Measurements from ENCODE around the gene TNFAIP3.

GRCh38 chr6:137820425-137820824, 46.6 kb upstream of the TNFAIP3 start:
- no peak for TF ChIP-seq PKNOX1 (IDR thresholded peaks at IDR 0.05)
- no peak for TF ChIP-seq ARNT (IDR thresholded peaks at IDR 0.05)
- no peak for TF ChIP-seq ELF4 (IDR thresholded peaks at IDR 0.05)
- no peak for TF ChIP-seq HDGF (IDR thresholded peaks at IDR 0.05; ENCODE audit: borderline replicate concordance)
- no peak for TF ChIP-seq FOXM1 (IDR thresholded peaks at IDR 0.05; ENCODE audit: borderline replicate concordance)
- TF ChIP-seq FOXA1 (IDR thresholded peaks at IDR 0.05) = no peak
- TF ChIP-seq BHLHE40 (IDR thresholded peaks at IDR 0.05; ENCODE audit: borderline replicate concordance) = no peak
- no peak for TF ChIP-seq SUZ12 (IDR thresholded peaks at IDR 0.05)
- no peak for TF ChIP-seq TARDBP (IDR thresholded peaks at IDR 0.05)
- no peak for TF ChIP-seq FOXK2 (IDR thresholded peaks at IDR 0.05)
- TF ChIP-seq LEF1 (IDR thresholded peaks at IDR 0.05; ENCODE audit: borderline replicate concordance) = no peak
- no peak for TF ChIP-seq NFRKB (IDR thresholded peaks at IDR 0.05)
- TF ChIP-seq L3MBTL2 (conservative IDR thresholded peaks at IDR 0.05) = no peak
- no peak for TF ChIP-seq SP1 (IDR thresholded peaks at IDR 0.05)

Measured in HEK293T (cell line).